GM13977 (cell line): ENCODE results near the gene FAM171A2.
"Not testable (repeated sequence)": the region's sequence is repeated elsewhere in the genome, so short reads cannot be mapped to it uniquely, and the experiment has no call there.

Experiments used
- DNase-seq: peaks from one replicate; pipeline ENCODE4 v3.0.0; 2012; ENCODE audit warnings: low spot score
- in situ Hi-C: fragments of 300-500 bp; cut with MboI; formaldehyde crosslinking; loops from one replicate; pipeline ENCODE4 v1.12.0; 2022; ENCODE audit warnings: low sequenced_read_pairs, low pct_unique_long_range_greater_than_20kb, mixed read lengths, inconsistent platforms; ENCODE audit not compliant: unreplicated experiment
- TF ChIP-seq, protein P1 (sequence below): IDR thresholded peaks from 2 replicates; pipeline ENCODE4 v1.5.1; 2012; ENCODE audit warnings: mild to moderate bottlenecking, control low read depth; ENCODE audit not compliant: insufficient read depth; ENCODE audit errors: extremely low read depth, missing control alignments

FAM171A2 gene

DNA sequence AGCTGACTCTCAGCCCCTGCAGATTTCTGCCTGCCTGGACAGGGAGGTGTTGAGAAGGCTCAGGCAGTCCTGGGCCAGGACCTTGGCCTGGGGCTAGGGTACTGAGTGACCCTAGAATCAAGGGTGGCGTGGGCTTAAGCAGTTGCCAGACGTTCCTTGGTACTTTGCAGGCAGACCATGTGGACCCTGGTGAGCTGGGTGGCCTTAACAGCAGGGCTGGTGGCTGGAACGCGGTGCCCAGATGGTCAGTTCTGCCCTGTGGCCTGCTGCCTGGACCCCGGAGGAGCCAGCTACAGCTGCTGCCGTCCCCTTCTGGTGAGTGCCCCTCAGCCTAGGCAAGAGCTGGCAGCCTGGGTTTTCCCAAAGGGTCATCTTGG is 14.7 kb downstream of the FAM171A2 start:
- TF ChIP-seq, protein P1, sequence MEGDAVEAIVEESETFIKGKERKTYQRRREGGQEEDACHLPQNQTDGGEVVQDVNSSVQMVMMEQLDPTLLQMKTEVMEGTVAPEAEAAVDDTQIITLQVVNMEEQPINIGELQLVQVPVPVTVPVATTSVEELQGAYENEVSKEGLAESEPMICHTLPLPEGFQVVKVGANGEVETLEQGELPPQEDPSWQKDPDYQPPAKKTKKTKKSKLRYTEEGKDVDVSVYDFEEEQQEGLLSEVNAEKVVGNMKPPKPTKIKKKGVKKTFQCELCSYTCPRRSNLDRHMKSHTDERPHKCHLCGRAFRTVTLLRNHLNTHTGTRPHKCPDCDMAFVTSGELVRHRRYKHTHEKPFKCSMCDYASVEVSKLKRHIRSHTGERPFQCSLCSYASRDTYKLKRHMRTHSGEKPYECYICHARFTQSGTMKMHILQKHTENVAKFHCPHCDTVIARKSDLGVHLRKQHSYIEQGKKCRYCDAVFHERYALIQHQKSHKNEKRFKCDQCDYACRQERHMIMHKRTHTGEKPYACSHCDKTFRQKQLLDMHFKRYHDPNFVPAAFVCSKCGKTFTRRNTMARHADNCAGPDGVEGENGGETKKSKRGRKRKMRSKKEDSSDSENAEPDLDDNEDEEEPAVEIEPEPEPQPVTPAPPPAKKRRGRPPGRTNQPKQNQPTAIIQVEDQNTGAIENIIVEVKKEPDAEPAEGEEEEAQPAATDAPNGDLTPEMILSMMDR, result no peak
- in situ Hi-C loops, result no loop called here
- no peak for DNase-seq

DNA sequence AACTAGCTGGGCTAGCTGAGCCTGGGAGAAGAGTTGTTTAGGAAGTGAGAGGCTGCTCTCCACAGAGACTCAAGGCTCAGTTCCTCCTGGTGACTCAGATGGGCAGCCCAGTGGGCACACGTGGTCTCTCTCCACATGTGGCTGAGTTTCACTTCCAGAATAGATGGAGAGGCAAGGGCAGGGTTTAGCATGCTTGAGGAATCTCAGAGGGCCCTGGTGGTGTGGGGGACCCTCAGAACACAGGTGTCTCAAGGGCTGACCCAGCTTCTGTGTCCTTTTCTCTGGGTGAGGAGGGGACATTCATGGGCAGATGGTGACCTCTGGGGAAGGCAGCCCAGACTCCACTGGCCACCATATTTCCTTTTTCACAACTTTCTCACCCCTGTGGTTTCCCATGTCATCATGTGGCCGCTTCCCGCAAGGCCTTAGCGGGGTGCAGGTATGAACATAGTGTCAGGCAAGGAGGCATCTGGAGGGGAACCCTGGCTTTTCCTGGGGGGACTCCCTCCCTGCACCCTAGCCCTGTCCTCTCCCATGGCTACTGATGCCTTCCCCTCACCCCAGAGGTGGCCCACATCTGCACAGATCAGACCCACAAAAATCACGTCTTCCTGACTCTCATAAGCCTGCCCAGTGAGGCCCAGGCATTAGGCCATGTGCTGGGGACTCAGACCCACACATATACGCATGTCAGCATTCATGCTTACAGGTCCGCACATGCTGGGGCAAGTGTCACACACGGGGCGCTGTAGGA is 15.2 kb downstream of the FAM171A2 start:
- in situ Hi-C loops, result no loop called here
- TF ChIP-seq, protein P1, result no peak
- DNase-seq, result peak; percentile 82

DNA sequence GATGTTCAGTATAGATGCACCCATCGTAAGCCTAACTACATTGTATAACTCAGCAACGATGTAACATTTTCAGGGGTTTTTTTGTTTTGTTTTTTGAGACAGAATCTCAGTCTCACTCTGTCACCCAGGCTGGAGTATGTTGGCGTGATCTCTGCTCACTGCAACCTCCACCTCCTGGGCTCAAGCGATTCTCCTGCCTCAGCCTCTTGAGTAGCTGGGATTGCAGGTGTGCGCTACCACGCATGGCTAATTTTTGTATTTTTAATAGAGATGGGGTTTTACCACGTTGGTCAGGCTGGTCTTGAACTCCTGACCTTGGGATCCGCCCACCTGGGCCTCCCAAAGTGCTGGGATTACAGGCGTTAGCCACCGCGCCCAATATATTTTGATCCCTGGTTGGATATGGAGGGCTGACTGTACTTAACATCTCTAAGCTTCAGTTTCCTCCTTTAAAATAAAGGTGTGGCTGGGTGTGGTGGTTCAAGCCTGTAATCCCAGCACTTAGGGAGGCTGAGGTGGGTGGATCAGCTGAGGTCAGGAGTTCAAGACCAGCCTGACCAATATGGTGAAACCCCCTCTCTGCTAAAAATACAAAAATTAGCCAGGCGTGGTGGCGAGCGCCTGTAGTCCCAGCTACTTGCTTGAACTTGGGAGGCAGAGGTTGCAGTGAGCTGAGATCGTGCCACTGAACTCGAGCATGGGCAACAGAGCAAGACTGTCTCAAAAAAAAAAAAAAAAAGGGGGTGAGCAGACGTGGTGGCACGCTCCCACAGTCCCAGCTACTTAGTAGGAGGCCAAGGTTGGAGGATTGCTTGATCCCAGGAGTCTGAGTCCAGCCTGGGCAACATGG is 16.2 kb downstream of the FAM171A2 start:
- DNase-seq, in situ Hi-C loops: not testable (repeated sequence)

- no peak for DNase-seq
- TF ChIP-seq, protein P1, result peak; percentile 7
- in situ Hi-C loops, result no loop called here
Measured at GRCh38 chr17:44346064-44346844, 17.4 kb downstream of the FAM171A2 start.

DNA sequence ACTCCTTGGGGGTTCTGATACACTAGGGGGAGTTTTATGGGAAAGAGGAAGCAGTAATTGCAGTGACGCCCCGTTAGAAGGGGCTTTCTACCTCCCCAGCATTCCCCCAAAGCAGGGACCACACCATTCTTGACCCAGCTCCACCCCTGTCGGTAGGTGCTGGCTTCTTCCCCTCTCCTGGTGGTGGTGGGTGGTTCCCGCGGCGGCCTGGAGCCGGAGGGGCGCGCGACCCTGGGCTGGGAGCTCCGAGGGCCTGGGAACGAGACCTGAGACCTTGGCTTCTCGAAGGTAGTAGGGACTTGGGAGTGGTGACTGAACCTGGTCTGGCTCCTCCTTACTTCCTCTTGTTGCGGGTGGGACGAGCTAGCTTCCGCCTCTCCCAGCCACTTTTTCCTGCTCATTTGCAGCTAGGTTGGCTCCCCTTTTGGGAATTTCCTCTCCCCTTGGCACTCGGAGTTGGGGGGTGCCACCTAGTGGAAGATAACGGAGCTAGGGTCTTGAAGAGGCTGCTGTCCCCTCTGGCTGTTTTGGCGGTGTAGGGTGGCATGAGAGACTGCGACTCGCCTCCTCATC is 18.1 kb downstream of the FAM171A2 start:
- TF ChIP-seq, protein P1, result peak; percentile 73
- in situ Hi-C loops, result no loop called here
- peak; percentile 56 for DNase-seq

GRCh38 chr17:44344939-44345453 is 18.7 kb downstream of the FAM171A2 start, which contains the start of gene GRN:
Gene GRN, plus strand, starts transcription at chr17:44345302. Its CDS starts 3,863 bp downstream, at chr17:44349165.
- peak; percentile 95 for DNase-seq
- TF ChIP-seq, protein P1, result no peak
- in situ Hi-C loops, result no loop called here
